GM23248 (cell line): ENCODE measurements around the gene AP3S2. TPM values are rescaled to one million over a fixed set of nuclear protein-coding genes. Genes with fewer than 3 reads are reported as not detected.
A peak's percentile ranks its signal among the peaks of the same experiment; 100 is the strongest.

Experiments
- DNase-seq: peaks from one replicate; pipeline ENCODE4 v3.0.0-alpha.2; 2015
- H2AFZ ChIP-seq: fragments of 200-600 bp; sonication (generic); 2 replicates; pipeline ENCODE4 v1.6.1; 2016; ENCODE audit warnings: antibody characterized with exemption
- H3F3A ChIP-seq: fragments of 200-600 bp; sonication (generic); 2 replicates; pipeline ENCODE4 v1.6.1; 2016; ENCODE audit warnings: mild to moderate bottlenecking, antibody characterized with exemption, mixed run types; ENCODE audit not compliant: insufficient read depth
- H3K27ac ChIP-seq: fragments of 200-600 bp; sonication (generic); 2 replicates; pipeline ENCODE4 v1.5.1; 2016; ENCODE audit warnings: mild to moderate bottlenecking
- H3K27me3 ChIP-seq: fragments of 200-600 bp; sonication (generic); replicated peaks from 2 replicates; pipeline ENCODE4 v1.6.1; 2016; ENCODE audit warnings: mild to moderate bottlenecking; ENCODE audit not compliant: insufficient read depth
- H3K36me3 ChIP-seq: fragments of 200-600 bp; sonication (generic); 2 replicates; pipeline ENCODE4 v1.6.1; 2016; ENCODE audit warnings: low read depth, mild to moderate bottlenecking
- H3K4me1 ChIP-seq: fragments of 200-600 bp; sonication (generic); 2 replicates; pipeline ENCODE4 v1.6.1; 2016; ENCODE audit warnings: mild to moderate bottlenecking; ENCODE audit not compliant: insufficient read depth
- H3K4me2 ChIP-seq: fragments of 200-600 bp; sonication (generic); one replicate; pipeline ENCODE4 v1.6.1; 2016; ENCODE audit warnings: mild to moderate bottlenecking; ENCODE audit not compliant: unreplicated experiment
- H3K4me3 ChIP-seq: fragments of 200-600 bp; sonication (generic); 2 replicates; pipeline ENCODE4 v1.5.1; 2016; ENCODE audit warnings: mild to moderate bottlenecking
- H3K79me2 ChIP-seq: fragments of 200-600 bp; sonication (generic); 2 replicates; pipeline ENCODE4 v1.6.1; 2016; ENCODE audit warnings: mild to moderate bottlenecking; ENCODE audit not compliant: insufficient read depth
- H3K9ac ChIP-seq: fragments of 200-600 bp; sonication (generic); 2 replicates; pipeline ENCODE4 v1.6.1; 2016; ENCODE audit warnings: mild to moderate bottlenecking
- H3K9me2 ChIP-seq: fragments of 200-600 bp; sonication (generic); 2 replicates; pipeline ENCODE4 v1.6.1; 2016; ENCODE audit warnings: mixed run types, mild to moderate bottlenecking, moderate library complexity; ENCODE audit not compliant: insufficient read depth
- H3K9me3 ChIP-seq: fragments of 200-600 bp; sonication (generic); one replicate; pipeline ENCODE4 v1.6.1; 2017; ENCODE audit warnings: low read depth
- H4K20me1 ChIP-seq: fragments of 200-600 bp; sonication (generic); 2 replicates; pipeline ENCODE4 v1.6.0; 2016; ENCODE audit not compliant: insufficient read depth
- EZH2 ChIP-seq: fragments of 200-600 bp; sonication (generic); IDR thresholded peaks from 2 replicates; pipeline ENCODE4 v1.6.1; 2018; ENCODE audit warnings: antibody characterized with exemption, mild to moderate bottlenecking; ENCODE audit not compliant: insufficient read depth, poor library complexity, severe bottlenecking
- EZH2phosphoT487 ChIP-seq: fragments of 200-600 bp; sonication (generic); IDR thresholded peaks from 2 replicates; pipeline ENCODE4 v1.6.1; 2018; ENCODE audit warnings: antibody characterized with exemption, moderate library complexity, mild to moderate bottlenecking, low read depth; ENCODE audit not compliant: insufficient read depth
- WGBS, 2 experiments: methylation state at CpG; one replicate each; pipeline ENCODE4 v1.1.6; 2015 to 2017; ENCODE audit warnings: low lambda C conversion rate in 2 of 2, low coverage in 1 of 2; ENCODE audit errors: missing lambda C conversion rate in 2 of 2; 5-methylcytosine and 5-hydroxymethylcytosine counted together
- in situ Hi-C: fragments of 300-500 bp; cut with MboI; formaldehyde crosslinking; loops from 2 replicates; pipeline ENCODE4 v1.15.0; 2020
- polyA plus RNA-seq: library from polyadenylated mRNA; unstranded; fragments of >200 nt; fragmentation: Nextera tagmentation; extraction: Ambion mirVana; gene quantifications from 2 replicates; pipeline ENCODE4 v1.2.1, GENCODE V29; 2016
- total RNA-seq: library from RNA; depleted of rRNA; stranded (reverse); fragments of >200 nt; shearing (Covaris generic); gene quantifications from 2 replicates; pipeline ENCODE4 v1.2.3, GENCODE V29; 2014

AP3S2 gene
- total and polyA plus RNA-seq, 2 experiments from 2014 or later, result 27.0 to 85.0 TPM

DNA sequence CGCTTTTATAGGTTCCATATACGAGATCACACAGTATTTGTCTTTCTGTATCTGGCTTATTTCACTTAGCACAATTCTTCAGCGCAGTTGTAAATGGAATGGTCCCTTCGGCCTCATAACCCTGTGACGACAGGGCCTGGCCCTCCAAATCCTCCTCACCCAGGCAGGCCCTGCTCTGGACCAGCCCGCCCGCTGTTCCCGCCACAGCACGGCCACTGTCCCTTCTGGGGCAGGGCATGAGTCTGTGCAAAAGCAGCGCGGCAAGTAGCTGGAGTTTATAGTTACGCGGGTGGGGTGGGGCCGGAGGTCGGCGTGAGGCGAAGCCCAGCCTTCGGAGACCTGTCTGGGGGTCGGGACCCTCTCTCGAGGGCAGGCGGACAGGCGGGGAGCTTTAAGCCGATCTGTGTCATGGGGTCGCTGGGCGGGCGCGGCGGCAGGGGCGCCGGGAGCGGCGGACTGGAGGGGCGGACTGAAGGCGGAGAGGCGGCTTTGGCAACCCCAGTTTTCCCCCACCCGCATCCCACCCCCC, 18.4 kb upstream of the AP3S2 start:
- Histone ChIP-seq H3K4me2 (peak overlapping the region; percentile 91), H3F3A (no peaks in the 10 kb centered on the region), H3K36me3 (no peaks in the 10 kb centered on the region), H3K27me3 (no peaks in the 10 kb centered on the region), H3K9ac (peak overlapping the region; percentile 80), H3K9me2 (no peaks in the 10 kb centered on the region), H3K9me3 (no peaks in the 10 kb centered on the region), H4K20me1 (no peaks in the 10 kb centered on the region), H3K79me2 (no peaks in the 10 kb centered on the region), H3K4me1 (peaks cover 8% of the 10 kb centered on the region; the same call in 1 of the 2 replicates), H3K27ac (no peak overlapping the region), H2AFZ (peak overlapping the region; percentile 96), H3K4me3 (peak overlapping the region; percentile 87)
- in situ Hi-C loops, result no loop called here
- DNase-seq, result peak; percentile 56
- no peak for TF ChIP-seq EZH2
- TF ChIP-seq EZH2phosphoT487, result no peak
- 1% methylated on average over 23 to 30 of the region's 36 CpGs for WGBS, 2 experiments

GRCh38 chr15:89910891-89911626, 17.3 kb upstream of the AP3S2 start:
- no peak overlapping the region for H3K4me2 ChIP-seq
- H2AFZ ChIP-seq, result no peak overlapping the region
- H3K36me3 ChIP-seq, result no peaks in the 10 kb centered on the region
- H3F3A ChIP-seq, result no peaks in the 10 kb centered on the region
- no peaks in the 10 kb centered on the region for H3K79me2 ChIP-seq
- H3K9me3 ChIP-seq, result no peaks in the 10 kb centered on the region
- no peak for DNase-seq
- in situ Hi-C loops, result no loop called here
- 94% methylated on average over 6 of the region's 6 CpGs for WGBS, 2 experiments
- H3K4me3 ChIP-seq, result no peak overlapping the region
- no peak overlapping the region for H3K9ac ChIP-seq
- H3K9me2 ChIP-seq, result no peaks in the 10 kb centered on the region
- H3K27ac ChIP-seq, result no peak overlapping the region
- no peak for TF ChIP-seq EZH2phosphoT487
- TF ChIP-seq EZH2, result no peak
- H4K20me1 ChIP-seq, result no peaks in the 10 kb centered on the region
- no peaks in the 10 kb centered on the region for H3K27me3 ChIP-seq
- peaks cover 8% of the 10 kb centered on the region; the same call in 1 of the 2 replicates for H3K4me1 ChIP-seq

DNA sequence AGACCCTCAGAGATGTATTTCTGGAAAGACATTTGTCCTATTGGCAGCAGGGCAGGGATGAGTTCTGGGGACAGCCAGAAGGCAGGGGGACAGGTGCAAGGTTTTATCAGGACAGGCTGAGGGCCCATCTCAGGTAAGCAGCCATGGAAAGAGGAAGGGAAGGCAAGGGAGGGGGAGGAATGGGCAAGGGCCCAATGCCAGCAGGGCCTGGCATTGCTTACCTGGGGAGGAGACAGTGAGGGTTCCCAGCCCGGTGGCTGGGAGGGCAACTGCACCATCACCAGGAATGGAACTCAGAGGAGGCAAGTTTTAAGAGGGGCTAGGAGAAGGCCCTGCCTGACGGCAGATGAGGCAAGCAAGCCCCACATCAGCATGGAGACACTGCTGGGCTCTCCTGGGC, 15.8 kb upstream of the AP3S2 start:
- in situ Hi-C loops, result no loop called here
- no peak for DNase-seq
- WGBS, 2 experiments, result 67 to 77% methylated on average over 1 of the region's 2 CpGs

GRCh38 chr15:89908226-89908625, 14.4 kb upstream of the AP3S2 start:
- no peak overlapping the region for H3K9ac ChIP-seq
- H3K9me2 ChIP-seq, result no peaks in the 10 kb centered on the region
- no peaks in the 10 kb centered on the region for H3K79me2 ChIP-seq
- no peak for DNase-seq
- WGBS, 2 experiments, result 88 to 91% methylated on average over 16 of the region's 16 CpGs
- no peak overlapping the region for H3K4me2 ChIP-seq
- H3K9me3 ChIP-seq, result no peaks in the 10 kb centered on the region
- no peak overlapping the region for H3K27ac ChIP-seq
- H2AFZ ChIP-seq, result no peak overlapping the region
- H3F3A ChIP-seq, result no peaks in the 10 kb centered on the region
- no peaks in the 10 kb centered on the region for H3K27me3 ChIP-seq
- H3K36me3 ChIP-seq, result no peaks in the 10 kb centered on the region
- no peak overlapping the region for H3K4me3 ChIP-seq
- peaks cover 8% of the 10 kb centered on the region; the same call in 1 of the 2 replicates for H3K4me1 ChIP-seq
- TF ChIP-seq EZH2 (no peak), EZH2phosphoT487 (no peak)
- no peaks in the 10 kb centered on the region for H4K20me1 ChIP-seq
- in situ Hi-C loops, result no loop called here

More for the DNA sequence above, 15.8 kb upstream of the AP3S2 start:
- TF ChIP-seq EZH2phosphoT487 (no peak), EZH2 (no peak)
- no peaks in the 10 kb centered on the region for H3F3A ChIP-seq
- no peak overlapping the region for H3K27ac ChIP-seq
- H3K79me2 ChIP-seq, result no peaks in the 10 kb centered on the region
- H4K20me1 ChIP-seq, result no peaks in the 10 kb centered on the region
- H3K4me1 ChIP-seq, result peaks cover 8% of the 10 kb centered on the region; the same call in 1 of the 2 replicates
- H3K4me3 ChIP-seq, result no peak overlapping the region
- H3K9ac ChIP-seq, result no peak overlapping the region
- H3K9me2 ChIP-seq, result no peaks in the 10 kb centered on the region
- H3K4me2 ChIP-seq, result no peak overlapping the region
- H2AFZ ChIP-seq, result no peak overlapping the region
- no peaks in the 10 kb centered on the region for H3K27me3 ChIP-seq
- no peaks in the 10 kb centered on the region for H3K9me3 ChIP-seq
- H3K36me3 ChIP-seq, result no peaks in the 10 kb centered on the region
